ENCODE data around the gene KRT26.
A peak's percentile ranks its signal among the peaks of the same experiment; 100 is the strongest.

Gene KRT26

DNA sequence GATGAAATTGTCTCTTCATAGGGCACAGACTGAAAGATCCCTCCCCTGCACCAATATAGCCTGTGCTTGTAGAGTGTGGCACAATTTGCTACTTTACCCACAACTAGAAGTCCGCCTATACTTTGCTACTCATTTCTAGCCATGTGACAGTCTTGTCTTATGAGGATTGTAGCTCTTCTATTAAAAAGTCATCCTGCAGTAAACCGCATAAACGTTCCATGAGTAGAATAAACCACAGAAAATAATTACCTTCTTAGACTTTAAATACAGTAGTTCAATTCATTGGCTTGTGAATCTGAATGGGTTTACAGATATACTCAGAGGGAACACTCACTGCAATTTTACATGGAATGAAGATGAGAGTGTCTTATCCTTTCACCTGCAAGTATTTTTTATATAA lies 6.0 kb upstream of the KRT26 start:
- no peak overlapping the region for H3K27ac Mint-ChIP-seq
- TF ChIP-seq, protein P1, sequence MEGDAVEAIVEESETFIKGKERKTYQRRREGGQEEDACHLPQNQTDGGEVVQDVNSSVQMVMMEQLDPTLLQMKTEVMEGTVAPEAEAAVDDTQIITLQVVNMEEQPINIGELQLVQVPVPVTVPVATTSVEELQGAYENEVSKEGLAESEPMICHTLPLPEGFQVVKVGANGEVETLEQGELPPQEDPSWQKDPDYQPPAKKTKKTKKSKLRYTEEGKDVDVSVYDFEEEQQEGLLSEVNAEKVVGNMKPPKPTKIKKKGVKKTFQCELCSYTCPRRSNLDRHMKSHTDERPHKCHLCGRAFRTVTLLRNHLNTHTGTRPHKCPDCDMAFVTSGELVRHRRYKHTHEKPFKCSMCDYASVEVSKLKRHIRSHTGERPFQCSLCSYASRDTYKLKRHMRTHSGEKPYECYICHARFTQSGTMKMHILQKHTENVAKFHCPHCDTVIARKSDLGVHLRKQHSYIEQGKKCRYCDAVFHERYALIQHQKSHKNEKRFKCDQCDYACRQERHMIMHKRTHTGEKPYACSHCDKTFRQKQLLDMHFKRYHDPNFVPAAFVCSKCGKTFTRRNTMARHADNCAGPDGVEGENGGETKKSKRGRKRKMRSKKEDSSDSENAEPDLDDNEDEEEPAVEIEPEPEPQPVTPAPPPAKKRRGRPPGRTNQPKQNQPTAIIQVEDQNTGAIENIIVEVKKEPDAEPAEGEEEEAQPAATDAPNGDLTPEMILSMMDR (IDR thresholded peaks at IDR 0.05; ENCODE audit: unreplicated experiment in 3 of 3): no peak
- peaks cover 8% of the 10 kb centered on the region for H3K4me1 Mint-ChIP-seq
- no peaks in the 10 kb centered on the region for H3K9me3 Mint-ChIP-seq
- H3K4me3 Mint-ChIP-seq: no peak overlapping the region
- no peaks in the 10 kb centered on the region for H3K36me3 Mint-ChIP-seq (ENCODE audit: low read depth)
- peaks cover 9% of the 10 kb centered on the region for H3K27me3 Mint-ChIP-seq (ENCODE audit: low read depth)

DNA sequence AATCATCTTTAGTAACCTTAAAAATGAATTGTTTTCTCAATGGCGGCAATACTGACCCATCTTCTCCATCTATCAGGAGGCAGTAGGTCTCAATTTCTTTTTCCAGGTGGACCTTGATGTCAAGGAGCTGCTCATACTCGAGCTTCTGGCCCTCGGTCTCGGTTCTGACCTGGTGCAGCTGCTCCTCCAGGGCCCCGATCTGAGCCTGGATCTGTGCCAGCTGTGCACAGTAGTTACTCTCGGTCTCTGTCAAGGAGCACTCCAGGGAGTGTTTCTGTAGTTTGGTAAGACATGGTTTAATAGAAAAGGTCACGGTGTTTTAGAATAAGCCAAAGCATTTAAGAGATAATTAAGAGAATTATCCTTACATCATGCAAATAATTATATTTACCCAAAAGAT lies 5.5 kb upstream of the KRT26 start:
- Mint-ChIP-seq H3K9me3 (no peaks in the 10 kb centered on the region), H3K36me3 (ENCODE audit: low read depth) (no peaks in the 10 kb centered on the region), H3K27me3 (ENCODE audit: low read depth) (peaks cover 13% of the 10 kb centered on the region), H3K4me3 (no peak overlapping the region), H3K27ac (no peak overlapping the region), H3K4me1 (peaks cover 8% of the 10 kb centered on the region)
- TF ChIP-seq, protein P1 (IDR thresholded peaks at IDR 0.05; ENCODE audit: unreplicated experiment in 3 of 3): no peak

DNA sequence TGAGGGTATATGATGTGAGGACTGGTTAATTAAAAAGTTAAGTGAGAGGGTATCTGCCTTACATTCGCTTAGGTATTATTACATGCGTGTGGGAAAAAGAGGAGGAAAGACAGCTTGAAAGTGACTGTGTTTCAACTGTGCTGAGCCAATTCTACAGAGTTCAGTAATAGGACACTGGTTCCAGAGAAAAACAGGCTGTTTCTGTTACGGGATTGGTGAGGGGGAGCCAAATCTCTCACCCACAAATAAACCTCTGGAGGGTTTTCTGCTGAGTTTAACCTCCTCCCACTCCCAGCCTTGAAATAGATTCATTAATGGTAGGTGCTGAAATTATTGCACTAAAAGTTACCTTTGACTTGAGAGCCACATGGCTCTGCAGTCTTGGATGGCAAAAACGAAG lies 3.9 kb upstream of the KRT26 start:
- H3K27me3 Mint-ChIP-seq (ENCODE audit: low read depth): peaks cover 16% of the 10 kb centered on the region
- no peaks in the 10 kb centered on the region for H3K36me3 Mint-ChIP-seq (ENCODE audit: low read depth)
- peaks cover 8% of the 10 kb centered on the region for H3K4me1 Mint-ChIP-seq
- TF ChIP-seq, protein P1 (IDR thresholded peaks at IDR 0.05; ENCODE audit: unreplicated experiment in 3 of 3): no peak
- peak overlapping the region in 1 of 3 experiments; percentile 15 for H3K27ac Mint-ChIP-seq
- H3K9me3 Mint-ChIP-seq: no peaks in the 10 kb centered on the region
- no peak overlapping the region for H3K4me3 Mint-ChIP-seq

DNA sequence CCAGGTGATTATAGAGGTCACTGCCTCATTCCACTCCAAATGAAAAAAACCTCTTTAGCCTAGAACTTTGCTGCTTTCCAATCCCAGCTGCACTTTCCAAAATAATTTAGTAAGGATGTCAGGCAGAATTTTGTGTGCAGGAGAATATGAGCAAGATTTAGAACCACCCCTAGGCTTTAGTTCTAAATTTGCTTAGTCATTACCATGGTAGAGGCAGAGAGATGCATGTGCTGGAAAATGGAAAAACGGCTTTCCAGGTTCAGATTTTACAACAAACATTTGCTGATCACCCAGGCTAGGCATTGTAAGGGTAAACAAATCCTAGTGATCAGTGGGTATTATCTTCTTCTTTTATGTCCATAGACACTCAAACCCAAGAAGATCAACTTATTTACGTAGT lies 6.3 kb downstream of the KRT26 start:
- H3K27me3 Mint-ChIP-seq (ENCODE audit: low read depth): peaks cover 5% of the 10 kb centered on the region
- no peak overlapping the region for H3K27ac Mint-ChIP-seq
- H3K4me1 Mint-ChIP-seq: no peaks in the 10 kb centered on the region
- H3K36me3 Mint-ChIP-seq (ENCODE audit: low read depth): no peaks in the 10 kb centered on the region
- peaks cover 28% of the 10 kb centered on the region for H3K9me3 Mint-ChIP-seq
- TF ChIP-seq, protein P1 (IDR thresholded peaks at IDR 0.05; ENCODE audit: unreplicated experiment in 3 of 3): no peak
- no peak overlapping the region for H3K4me3 Mint-ChIP-seq

DNA sequence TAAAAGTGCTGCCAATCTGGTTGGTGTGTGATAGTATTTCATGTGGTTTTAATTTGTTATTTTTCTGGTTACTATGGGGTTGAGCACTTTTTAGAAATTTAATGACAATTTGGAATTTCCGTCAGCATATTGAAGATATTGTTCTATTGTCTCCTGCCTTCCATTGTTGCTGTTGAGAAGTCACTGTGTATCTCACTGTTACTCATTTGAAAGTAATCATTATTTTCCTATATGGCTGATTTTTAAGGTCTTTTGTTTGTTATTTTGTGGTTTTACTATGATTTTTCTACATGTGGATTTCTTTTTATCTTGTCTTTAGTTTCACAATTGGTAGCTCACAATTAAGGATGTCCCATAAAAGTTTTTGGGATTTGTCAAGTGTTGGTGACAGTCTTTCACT lies 8.2 kb downstream of the KRT26 start:
- Mint-ChIP-seq H3K36me3 (ENCODE audit: low read depth) (no peaks in the 10 kb centered on the region), H3K4me3 (no peak overlapping the region), H3K27ac (no peak overlapping the region), H3K9me3 (peaks cover 43% of the 10 kb centered on the region), H3K27me3 (ENCODE audit: low read depth) (peaks cover under 1% of the 10 kb centered on the region), H3K4me1 (no peaks in the 10 kb centered on the region)
- TF ChIP-seq, protein P1 (IDR thresholded peaks at IDR 0.05; ENCODE audit: unreplicated experiment in 3 of 3): no peak

DNA sequence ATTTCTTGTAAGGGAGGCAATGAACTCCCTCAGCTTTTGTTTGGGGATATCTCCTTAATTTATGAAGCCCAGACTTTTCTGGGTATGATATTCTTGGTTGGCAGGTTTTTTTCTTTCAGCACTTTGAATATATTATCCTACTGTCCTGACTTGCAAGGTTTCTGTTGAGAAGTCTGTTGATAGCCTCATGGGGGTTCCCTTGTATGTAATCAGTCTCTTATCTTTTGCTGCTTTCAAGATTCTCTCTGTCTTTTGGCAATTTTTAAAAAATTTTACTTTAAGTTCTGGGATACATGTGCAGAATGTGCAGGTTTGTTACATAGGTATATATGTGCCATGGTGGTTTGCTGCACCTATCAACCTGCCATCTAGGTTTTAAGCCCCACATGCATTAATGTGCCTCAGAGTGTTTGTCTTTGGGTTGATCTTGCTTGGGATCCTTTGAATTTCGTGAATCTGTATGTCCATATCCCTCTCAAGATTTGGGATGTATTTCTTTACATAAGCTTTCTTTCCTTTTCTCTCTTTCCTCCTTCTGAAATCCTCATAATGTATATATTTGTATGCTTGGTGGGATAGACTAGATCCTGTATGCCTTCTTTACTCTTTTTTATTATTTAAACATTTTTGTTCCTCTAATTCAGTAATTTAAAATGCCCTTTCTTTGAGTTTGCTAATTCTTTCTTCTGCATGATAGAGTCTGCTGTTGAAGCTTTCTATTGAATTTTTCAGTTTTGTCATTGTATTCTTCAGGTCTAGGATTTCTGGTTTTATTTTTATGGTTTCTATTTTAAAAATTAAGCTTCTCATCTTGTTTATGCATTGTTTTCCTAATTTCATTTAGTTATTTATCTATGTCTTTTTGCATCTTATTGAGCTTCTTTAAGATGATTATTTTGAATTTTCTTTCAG lies 11.6 kb downstream of the KRT26 start:
- H3K36me3 Mint-ChIP-seq (ENCODE audit: low read depth): no peaks in the 10 kb centered on the region
- H3K4me1 Mint-ChIP-seq: no peaks in the 10 kb centered on the region
- TF ChIP-seq, protein P1 (IDR thresholded peaks at IDR 0.05; ENCODE audit: unreplicated experiment in 3 of 3): no peak
- no peak overlapping the region for H3K27ac Mint-ChIP-seq
- H3K4me3 Mint-ChIP-seq: no peak overlapping the region
- peaks cover 9% of the 10 kb centered on the region for H3K27me3 Mint-ChIP-seq (ENCODE audit: low read depth)
- H3K9me3 Mint-ChIP-seq: peaks cover 49% of the 10 kb centered on the region
